H9 (cell line): ENCODE results near the gene CLIC1. TPM values are rescaled to one million over a fixed set of nuclear protein-coding genes. Genes with fewer than 3 reads are reported as not detected.

Experiments used
- DNase-seq: peaks from one replicate; pipeline ENCODE4 v3.0.0-alpha.2; 2017
- H2AFZ ChIP-seq: one replicate; pipeline ENCODE4 v1.6.1; 2013; ENCODE audit warnings: mild to moderate bottlenecking, low read length, control low read depth, moderate library complexity
- H2AK5ac ChIP-seq: 2 replicates; pipeline ENCODE4 v1.6.1; 2013; ENCODE audit warnings: low read length, control low read depth, mixed read lengths; ENCODE audit not compliant: insufficient read length
- H2BK120ac ChIP-seq: one replicate; pipeline ENCODE4 v1.6.1; 2013; ENCODE audit warnings: low read depth, mild to moderate bottlenecking, low read length, control low read depth, inconsistent platforms; ENCODE audit not compliant: poor library complexity, severe bottlenecking
- H2BK12ac ChIP-seq: 2 replicates; pipeline ENCODE4 v1.6.1; 2013; ENCODE audit warnings: low read length, control low read depth, mixed read lengths, low read depth; ENCODE audit not compliant: insufficient read length
- H2BK15ac ChIP-seq: 2 replicates; pipeline ENCODE4 v1.6.1; 2013; ENCODE audit warnings: low read depth, low read length, control low read depth
- H2BK20ac ChIP-seq: one replicate; pipeline ENCODE4 v1.6.1; 2013; ENCODE audit warnings: low read depth, mild to moderate bottlenecking, low read length, control low read depth, inconsistent platforms; ENCODE audit not compliant: poor library complexity, severe bottlenecking
- H2BK5ac ChIP-seq: 2 replicates; pipeline ENCODE4 v1.6.1; 2013; ENCODE audit warnings: low read length, control low read depth, mixed read lengths; ENCODE audit not compliant: insufficient read length
- H3K14ac ChIP-seq: 2 replicates; pipeline ENCODE4 v1.6.1; 2013; ENCODE audit warnings: low read length, control low read depth; ENCODE audit not compliant: insufficient read depth
- H3K18ac ChIP-seq: 2 replicates; pipeline ENCODE4 v1.6.1; 2013; ENCODE audit warnings: low read depth, mild to moderate bottlenecking, mixed read lengths, low read length, control low read depth; ENCODE audit not compliant: insufficient read length
- H3K23ac ChIP-seq: 2 replicates; pipeline ENCODE4 v1.6.1; 2013; ENCODE audit warnings: low read length, control low read depth, mixed read lengths, low read depth; ENCODE audit not compliant: insufficient read length
- H3K23me2 ChIP-seq: 2 replicates; pipeline ENCODE4 v1.6.1; 2013; ENCODE audit warnings: low read depth, mild to moderate bottlenecking, mixed read lengths, low read length, control low read depth; ENCODE audit not compliant: insufficient read length, poor library complexity, severe bottlenecking
- H3K27ac ChIP-seq: 2 replicates; pipeline ENCODE4 v1.5.1; 2013; ENCODE audit warnings: low read length, control low read depth, mixed read lengths, low read depth; ENCODE audit not compliant: insufficient read length
- H3K27me3 ChIP-seq: 2 replicates; pipeline ENCODE4 v1.6.1; 2013; ENCODE audit warnings: low read length, control low read depth, inconsistent platforms; ENCODE audit not compliant: insufficient read depth
- H3K4ac ChIP-seq: 2 replicates; pipeline ENCODE4 v1.6.1; 2013; ENCODE audit warnings: low read depth, mild to moderate bottlenecking, control low read depth, inconsistent platforms, low read length, moderate library complexity
- H3K4me1 ChIP-seq: 2 replicates; pipeline ENCODE4 v1.6.1; 2013; ENCODE audit warnings: low read length, control low read depth, inconsistent platforms; ENCODE audit not compliant: insufficient read depth
- H3K4me2 ChIP-seq: 2 replicates; pipeline ENCODE4 v1.6.1; 2013; ENCODE audit warnings: low read length, control low read depth, mixed read lengths; ENCODE audit not compliant: insufficient read length, insufficient read depth
- H3K56ac ChIP-seq: 2 replicates; pipeline ENCODE4 v1.6.1; 2013; ENCODE audit warnings: low read depth, mild to moderate bottlenecking, mixed read lengths, low read length, control low read depth; ENCODE audit not compliant: insufficient read length
- H3K79me1 ChIP-seq: 2 replicates; pipeline ENCODE4 v1.6.1; 2013; ENCODE audit warnings: low read depth, mild to moderate bottlenecking, moderate library complexity, low read length, control low read depth, inconsistent platforms; ENCODE audit not compliant: insufficient read depth, poor library complexity, severe bottlenecking
- H3K79me2 ChIP-seq: 2 replicates; pipeline ENCODE4 v1.6.1; 2013; ENCODE audit warnings: low read length, control low read depth, inconsistent platforms; ENCODE audit not compliant: insufficient read depth
- H3K9ac ChIP-seq: 2 replicates; pipeline ENCODE4 v1.6.1; 2013; ENCODE audit warnings: low read length, control low read depth, mixed read lengths; ENCODE audit not compliant: insufficient read length; ENCODE audit errors: extremely low read depth
- H3K9me3 ChIP-seq: one replicate; pipeline ENCODE4 v1.6.1; 2013; ENCODE audit warnings: low read depth, low read length, inconsistent platforms; ENCODE audit not compliant: control insufficient read depth
- H3T11ph ChIP-seq: one replicate; pipeline ENCODE4 v1.6.1; 2013; ENCODE audit warnings: mild to moderate bottlenecking, low read length, control low read depth, inconsistent platforms
- H4K20me1 ChIP-seq: one replicate; pipeline ENCODE4 v1.6.1; 2013; ENCODE audit not compliant: control insufficient read depth, insufficient read length, insufficient read depth
- H4K5ac ChIP-seq: 2 replicates; pipeline ENCODE4 v1.6.1; 2013; ENCODE audit warnings: low read depth, mild to moderate bottlenecking, mixed read lengths, low read length, control low read depth; ENCODE audit not compliant: insufficient read length
- H4K8ac ChIP-seq: replicated peaks from 2 replicates; pipeline ENCODE4 v1.6.1; 2013; ENCODE audit warnings: low read length, control low read depth, mixed read lengths, low read depth; ENCODE audit not compliant: insufficient read length
- H4K91ac ChIP-seq: 2 replicates; pipeline ENCODE4 v1.6.1; 2013; ENCODE audit warnings: low read depth, mild to moderate bottlenecking, moderate library complexity, mixed read lengths, low read length, control low read depth; ENCODE audit not compliant: insufficient read length
- H3K27ac Mint-ChIP-seq, 3 experiments: 2 replicates in 2 of 3; 3 replicates in 1 of 3; pipeline ENCODE4 v1.8.0; 2020 to 2021; ENCODE audit warnings: mixed read lengths in 3 of 3, mild to moderate bottlenecking in 1 of 3, moderate library complexity in 1 of 3
- H3K27me3 Mint-ChIP-seq: 2 replicates; pipeline ENCODE4 v1.8.0; 2021; ENCODE audit warnings: low read depth, mild to moderate bottlenecking, moderate library complexity, mixed read lengths
- H3K36me3 Mint-ChIP-seq, 3 experiments: 2 replicates in 2 of 3; 3 replicates in 1 of 3; pipeline ENCODE4 v1.8.0; 2020 to 2021; ENCODE audit warnings: low read depth in 3 of 3, mixed read lengths in 3 of 3; ENCODE audit not compliant: insufficient read depth in 1 of 3
- H3K4me1 Mint-ChIP-seq, 2 experiments: 2 replicates each; pipeline ENCODE4 v1.8.0; 2020; ENCODE audit warnings: mixed read lengths in 2 of 2
- H3K4me3 Mint-ChIP-seq, 2 experiments: 2 replicates in 1 of 2; 3 replicates in 1 of 2; pipeline ENCODE4 v1.8.0; 2020 to 2021; ENCODE audit warnings: mild to moderate bottlenecking in 2 of 2, mixed read lengths in 2 of 2, moderate library complexity in 1 of 2
- H3K9me3 Mint-ChIP-seq, 2 experiments: 2 replicates in 1 of 2; 3 replicates in 1 of 2; pipeline ENCODE4 v1.8.0; 2020; ENCODE audit warnings: mild to moderate bottlenecking in 2 of 2, mixed read lengths in 2 of 2, moderate library complexity in 1 of 2
- WGBS: extraction: QIAGEN DNeasy Blood & Tissue Kit; methylation state at CpG from one replicate; pipeline ENCODE4 v1.1.7; 2013; ENCODE audit warnings: missing lambda C conversion rate, low lambda C conversion rate, mixed read lengths; ENCODE audit not compliant: insufficient read length; ENCODE audit errors: extremely low coverage; 5-methylcytosine and 5-hydroxymethylcytosine counted together
- total RNA-seq: library from RNA; stranded (reverse); gene quantifications from 2 replicates; pipeline ENCODE4 v1.2.1, GENCODE V29; 2021
- TF ChIP-seq, protein P1 (sequence below): fragments of 200-600 bp; sonication (generic); conservative IDR thresholded peaks from 3 replicates; pipeline ENCODE4 v1.8.0; 2021; ENCODE audit warnings: antibody characterized with exemption, mild to moderate bottlenecking

Gene CLIC1
- total RNA-seq, 1 experiment from 2014 or later, result 265 TPM

DNA sequence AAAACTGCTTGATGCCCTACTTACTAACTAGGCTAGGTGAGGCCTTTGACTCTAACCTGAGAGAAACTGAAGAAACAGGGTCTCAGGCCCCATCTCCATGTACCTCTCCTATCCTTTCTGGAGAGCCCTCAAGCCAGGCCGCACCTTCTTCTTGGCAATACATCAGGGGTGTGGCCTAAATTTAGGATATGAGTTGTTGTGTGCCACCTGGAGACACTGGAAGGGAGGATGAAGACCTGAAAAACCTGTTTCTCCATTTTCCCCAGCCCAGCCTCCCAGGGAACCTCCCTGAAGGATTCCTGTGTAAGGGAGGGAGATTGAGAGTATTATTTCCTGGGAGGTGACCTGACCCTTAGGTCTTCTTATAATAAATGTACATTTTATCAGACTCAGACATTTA lies 18.1 kb downstream of the CLIC1 start:
- Mint-ChIP-seq H3K9me3 (no peaks in the 10 kb centered on the region), H3K27me3 (no peaks in the 10 kb centered on the region), H3K36me3 (no peaks in the 10 kb centered on the region), H3K4me3 (0 out of 5 replicates have a peak overlapping the region, but pooled peaks of 1 of the 2 experiments have one; percentile 13), H3K27ac (peak overlapping the region in 1 of 3 experiments; percentile 90; a peak in 4 of 7 replicates), H3K4me1 (peaks cover 34 to 44% of the 10 kb centered on the region in 2 experiments)
- Histone ChIP-seq H2BK15ac (no peak overlapping the region), H3K9me3 (no peaks in the 10 kb centered on the region), H4K91ac (no peak overlapping the region), H3K23me2 (no peaks in the 10 kb centered on the region), H3K4me2 (no peak overlapping the region), H2BK5ac (no peak overlapping the region), H3K9ac (no peak overlapping the region), H2BK20ac (no peak overlapping the region), H3K14ac (no peak overlapping the region), H3K4ac (no peak overlapping the region), H3T11ph (no peak overlapping the region), H3K79me2 (no peaks in the 10 kb centered on the region), H2AFZ (no peak overlapping the region), H2BK120ac (no peak overlapping the region), H3K18ac (no peak overlapping the region), H4K5ac (no peak overlapping the region), H3K23ac (no peak overlapping the region), H3K27me3 (no peaks in the 10 kb centered on the region), H3K56ac (no peak overlapping the region), H4K20me1 (no peaks in the 10 kb centered on the region), H2BK12ac (no peak overlapping the region), H3K27ac (no peak overlapping the region), H4K8ac (no peak overlapping the region), H2AK5ac (no peak overlapping the region), H3K4me1 (peaks cover 10% of the 10 kb centered on the region; the same call in 1 of the 2 replicates), H3K79me1 (no peaks in the 10 kb centered on the region)
- TF ChIP-seq, protein P1, sequence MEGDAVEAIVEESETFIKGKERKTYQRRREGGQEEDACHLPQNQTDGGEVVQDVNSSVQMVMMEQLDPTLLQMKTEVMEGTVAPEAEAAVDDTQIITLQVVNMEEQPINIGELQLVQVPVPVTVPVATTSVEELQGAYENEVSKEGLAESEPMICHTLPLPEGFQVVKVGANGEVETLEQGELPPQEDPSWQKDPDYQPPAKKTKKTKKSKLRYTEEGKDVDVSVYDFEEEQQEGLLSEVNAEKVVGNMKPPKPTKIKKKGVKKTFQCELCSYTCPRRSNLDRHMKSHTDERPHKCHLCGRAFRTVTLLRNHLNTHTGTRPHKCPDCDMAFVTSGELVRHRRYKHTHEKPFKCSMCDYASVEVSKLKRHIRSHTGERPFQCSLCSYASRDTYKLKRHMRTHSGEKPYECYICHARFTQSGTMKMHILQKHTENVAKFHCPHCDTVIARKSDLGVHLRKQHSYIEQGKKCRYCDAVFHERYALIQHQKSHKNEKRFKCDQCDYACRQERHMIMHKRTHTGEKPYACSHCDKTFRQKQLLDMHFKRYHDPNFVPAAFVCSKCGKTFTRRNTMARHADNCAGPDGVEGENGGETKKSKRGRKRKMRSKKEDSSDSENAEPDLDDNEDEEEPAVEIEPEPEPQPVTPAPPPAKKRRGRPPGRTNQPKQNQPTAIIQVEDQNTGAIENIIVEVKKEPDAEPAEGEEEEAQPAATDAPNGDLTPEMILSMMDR, result no peak
- no CpG with 5 or more reads among the region's 1 CpG for WGBS
- DNase-seq, result peak; percentile 55
